Measurements from ENCODE around the gene ABCG1. TPM values are rescaled to one million over a fixed set of nuclear protein-coding genes. Genes with fewer than 3 reads are reported as not detected.
A peak's percentile ranks its signal among the peaks of the same experiment; 100 is the strongest.

Gene ABCG1
- total RNA-seq, 3 donors from 2014 or later = 0.79 to 1.8 (median 1.7) TPM

- peak; percentile 94 to 97 for ATAC-seq
- H3K27me3 Mint-ChIP-seq (ENCODE audit: low read depth) = no peaks in the 10 kb centered on the region
Observed at GRCh38 chr21:42187976-42188653, 30.8 kb upstream of the ABCG1 start.

GRCh38 chr21:42188663-42189062 lies 30.3 kb upstream of the ABCG1 start:
- H3K9me3 Mint-ChIP-seq = peaks cover 10% of the 10 kb centered on the region
- peaks cover 77% of the 10 kb centered on the region for H3K4me1 Mint-ChIP-seq (ENCODE audit: low read depth)
- H3K4me3 Mint-ChIP-seq = peak overlapping the region; percentile 61
- peaks cover 2% of the 10 kb centered on the region for H3K27me3 Mint-ChIP-seq (ENCODE audit: low read depth)
- H3K36me3 Mint-ChIP-seq (ENCODE audit: insufficient read depth) = peaks cover 4% of the 10 kb centered on the region
- DNase-seq = no peak
- no peak for ATAC-seq

More at GRCh38 chr21:42187976-42188653, 30.8 kb upstream of the ABCG1 start:
- H3K36me3 Mint-ChIP-seq (ENCODE audit: insufficient read depth) = peaks cover 4% of the 10 kb centered on the region
- H3K4me1 Mint-ChIP-seq (ENCODE audit: low read depth) = peaks cover 72% of the 10 kb centered on the region
- peak; percentile 66 for DNase-seq
- peaks cover 10% of the 10 kb centered on the region for H3K9me3 Mint-ChIP-seq
- peak overlapping the region; percentile 61 for H3K4me3 Mint-ChIP-seq

- DNase-seq (no peak), ATAC-seq (no peak)
- H3K4me1 Mint-ChIP-seq (ENCODE audit: low read depth) = peaks cover 82% of the 10 kb centered on the region
- H3K4me3 Mint-ChIP-seq = no peak overlapping the region
- peaks cover 2% of the 10 kb centered on the region for H3K27me3 Mint-ChIP-seq (ENCODE audit: low read depth)
- H3K36me3 Mint-ChIP-seq (ENCODE audit: insufficient read depth) = peaks cover 4% of the 10 kb centered on the region
- H3K9me3 Mint-ChIP-seq = peaks cover 10% of the 10 kb centered on the region
Observed at GRCh38 chr21:42189431-42189830, 29.5 kb upstream of the ABCG1 start.

- Mint-ChIP-seq H3K27me3 (ENCODE audit: low read depth) (peaks cover 2% of the 10 kb centered on the region), H3K4me1 (ENCODE audit: low read depth) (peaks cover 84% of the 10 kb centered on the region), H3K4me3 (no peak overlapping the region), H3K9me3 (peaks cover 10% of the 10 kb centered on the region), H3K36me3 (ENCODE audit: insufficient read depth) (peaks cover 4% of the 10 kb centered on the region)
- ATAC-seq = peak in 1 of 2 donors; percentile 20
- DNase-seq = no peak
Observed at GRCh38 chr21:42189860-42190485, 29.0 kb upstream of the ABCG1 start.

- Mint-ChIP-seq H3K27me3 (ENCODE audit: low read depth) (peaks cover 2% of the 10 kb centered on the region), H3K4me1 (ENCODE audit: low read depth) (peaks cover 83% of the 10 kb centered on the region), H3K36me3 (ENCODE audit: insufficient read depth) (peaks cover 4% of the 10 kb centered on the region), H3K9me3 (peaks cover 10% of the 10 kb centered on the region), H3K4me3 (no peak overlapping the region)
- no peak for ATAC-seq
- no peak for DNase-seq
Observed at GRCh38 chr21:42190486-42190863, 28.5 kb upstream of the ABCG1 start.

- Mint-ChIP-seq H3K4me1 (ENCODE audit: low read depth) (peaks cover 79% of the 10 kb centered on the region), H3K36me3 (ENCODE audit: insufficient read depth) (peaks cover 4% of the 10 kb centered on the region), H3K27me3 (ENCODE audit: low read depth) (peaks cover 2% of the 10 kb centered on the region), H3K4me3 (no peak overlapping the region), H3K9me3 (peaks cover 5% of the 10 kb centered on the region)
- DNase-seq (no peak), ATAC-seq (no peak)
Observed at GRCh38 chr21:42191064-42191463, 27.9 kb upstream of the ABCG1 start.

- no peak for ATAC-seq
- H3K4me3 Mint-ChIP-seq = peak overlapping the region; percentile 37
Observed at GRCh38 chr21:42191696-42192595, 27.0 kb upstream of the ABCG1 start.

GRCh38 chr21:42193131-42193671 lies 25.7 kb upstream of the ABCG1 start:
- DNase-seq (peak; percentile 43), ATAC-seq (peak; percentile 49 to 56)
- Mint-ChIP-seq H3K4me1 (ENCODE audit: low read depth) (peaks cover 62% of the 10 kb centered on the region), H3K27me3 (ENCODE audit: low read depth) (peaks cover 2% of the 10 kb centered on the region), H3K4me3 (peak overlapping the region; percentile 16), H3K9me3 (no peaks in the 10 kb centered on the region), H3K36me3 (ENCODE audit: insufficient read depth) (no peaks in the 10 kb centered on the region)

More at GRCh38 chr21:42191696-42192595, 27.0 kb upstream of the ABCG1 start:
- no peak for DNase-seq
- Mint-ChIP-seq H3K4me1 (ENCODE audit: low read depth) (peaks cover 71% of the 10 kb centered on the region), H3K27me3 (ENCODE audit: low read depth) (peaks cover 2% of the 10 kb centered on the region), H3K9me3 (no peaks in the 10 kb centered on the region), H3K36me3 (ENCODE audit: insufficient read depth) (no peaks in the 10 kb centered on the region)

- Mint-ChIP-seq H3K4me3 (no peak overlapping the region), H3K4me1 (ENCODE audit: low read depth) (peaks cover 62% of the 10 kb centered on the region), H3K36me3 (ENCODE audit: insufficient read depth) (no peaks in the 10 kb centered on the region), H3K27me3 (ENCODE audit: low read depth) (peaks cover 2% of the 10 kb centered on the region), H3K9me3 (no peaks in the 10 kb centered on the region)
- DNase-seq (no peak), ATAC-seq (no peak)
Observed at GRCh38 chr21:42193721-42194120, 25.2 kb upstream of the ABCG1 start.

- ATAC-seq = no peak
- Mint-ChIP-seq H3K9me3 (no peaks in the 10 kb centered on the region), H3K4me1 (ENCODE audit: low read depth) (peaks cover 63% of the 10 kb centered on the region), H3K4me3 (no peak overlapping the region), H3K36me3 (ENCODE audit: insufficient read depth) (no peaks in the 10 kb centered on the region), H3K27me3 (ENCODE audit: low read depth) (peaks cover 2% of the 10 kb centered on the region)
- no peak for DNase-seq
Observed at GRCh38 chr21:42194863-42195262, 24.1 kb upstream of the ABCG1 start.

- no peaks in the 10 kb centered on the region for H3K9me3 Mint-ChIP-seq
- DNase-seq (no peak), ATAC-seq (no peak)
- H3K27me3 Mint-ChIP-seq (ENCODE audit: low read depth) = peaks cover 2% of the 10 kb centered on the region
- H3K4me1 Mint-ChIP-seq (ENCODE audit: low read depth) = peaks cover 63% of the 10 kb centered on the region
- no peaks in the 10 kb centered on the region for H3K36me3 Mint-ChIP-seq (ENCODE audit: insufficient read depth)
- no peak overlapping the region for H3K4me3 Mint-ChIP-seq
Observed at GRCh38 chr21:42195378-42196031, 23.4 kb upstream of the ABCG1 start.

GRCh38 chr21:42198929-42199867 lies 19.7 kb upstream of the ABCG1 start:
- no peaks in the 10 kb centered on the region for H3K9me3 Mint-ChIP-seq
- peaks cover 45% of the 10 kb centered on the region for H3K4me1 Mint-ChIP-seq (ENCODE audit: low read depth)
- no peaks in the 10 kb centered on the region for H3K27me3 Mint-ChIP-seq (ENCODE audit: low read depth)
- H3K36me3 Mint-ChIP-seq (ENCODE audit: insufficient read depth) = no peaks in the 10 kb centered on the region
- peak; percentile 44 to 72 for ATAC-seq
- H3K4me3 Mint-ChIP-seq = peak overlapping the region; percentile 17
- DNase-seq = no peak

- no peak overlapping the region for H3K4me3 Mint-ChIP-seq
- no peaks in the 10 kb centered on the region for H3K36me3 Mint-ChIP-seq (ENCODE audit: insufficient read depth)
- H3K9me3 Mint-ChIP-seq = no peaks in the 10 kb centered on the region
- H3K4me1 Mint-ChIP-seq (ENCODE audit: low read depth) = peaks cover 41% of the 10 kb centered on the region
- H3K27me3 Mint-ChIP-seq (ENCODE audit: low read depth) = no peaks in the 10 kb centered on the region
- DNase-seq (no peak), ATAC-seq (no peak)
Observed at GRCh38 chr21:42199868-42200463, 19.0 kb upstream of the ABCG1 start.
